Dedifferentiated amniotic fluid mesenchymal stem cell (primary cell): ENCODE results near the gene CLEC16A.

Experiments
- DNase-seq: peaks from one replicate; pipeline ENCODE4 v3.0.0-alpha.2; 2016; ENCODE audit errors: extremely low spot score

The CLEC16A gene

GRCh38 chr16:10992112-10992511 is 47.7 kb downstream of the CLEC16A start:
- DNase-seq, result peak; percentile 58

GRCh38 chr16:10992797-10993196 is 48.4 kb downstream of the CLEC16A start:
- peak; percentile 47 for DNase-seq

GRCh38 chr16:10993649-10994048 is 49.3 kb downstream of the CLEC16A start:
- DNase-seq, result no peak

GRCh38 chr16:10994571-10994970 is 50.2 kb downstream of the CLEC16A start:
- DNase-seq, result no peak

- DNase-seq, result no peak
Measured at GRCh38 chr16:10995565-10995964, 51.2 kb downstream of the CLEC16A start.

- no peak for DNase-seq
Measured at GRCh38 chr16:10997485-10997884, 53.1 kb downstream of the CLEC16A start.

- no peak for DNase-seq
Measured at GRCh38 chr16:10999300-10999699, 54.9 kb downstream of the CLEC16A start.

- DNase-seq, result no peak
Measured at GRCh38 chr16:11001611-11002010, 57.2 kb downstream of the CLEC16A start.

- no peak for DNase-seq
Measured at GRCh38 chr16:11003141-11003540, 58.8 kb downstream of the CLEC16A start.

- no peak for DNase-seq
Measured at GRCh38 chr16:11004351-11004750, 60.0 kb downstream of the CLEC16A start.

GRCh38 chr16:11004973-11005610 is 60.7 kb downstream of the CLEC16A start:
- no peak for DNase-seq

GRCh38 chr16:11005611-11005975 is 61.2 kb downstream of the CLEC16A start:
- no peak for DNase-seq

- DNase-seq, result no peak
Measured at GRCh38 chr16:11006656-11007055, 62.3 kb downstream of the CLEC16A start.

GRCh38 chr16:11007714-11008280 is 63.4 kb downstream of the CLEC16A start:
- DNase-seq, result no peak

- no peak for DNase-seq
Measured at GRCh38 chr16:11009027-11009755, 64.8 kb downstream of the CLEC16A start.

GRCh38 chr16:11010575-11011221 is 66.3 kb downstream of the CLEC16A start:
- DNase-seq, result no peak

- no peak for DNase-seq
Measured at GRCh38 chr16:11011326-11011725, 67.0 kb downstream of the CLEC16A start.

GRCh38 chr16:11012841-11013240 is 68.5 kb downstream of the CLEC16A start:
- DNase-seq, result no peak

GRCh38 chr16:11014136-11014535 is 69.8 kb downstream of the CLEC16A start:
- DNase-seq, result no peak

GRCh38 chr16:11015076-11015475 is 70.7 kb downstream of the CLEC16A start:
- no peak for DNase-seq

- DNase-seq, result no peak
Measured at GRCh38 chr16:11015607-11016006, 71.2 kb downstream of the CLEC16A start.

- no peak for DNase-seq
Measured at GRCh38 chr16:11016524-11016988, 72.2 kb downstream of the CLEC16A start.

GRCh38 chr16:11016993-11017392 is 72.6 kb downstream of the CLEC16A start:
- DNase-seq, result no peak
